GM12873 (cell line): Measurements from ENCODE around the gene FGD3.

ENCODE experiments used
- CTCF ChIP-seq: IDR thresholded peaks from 2 replicates; pipeline ENCODE4 v1.5.1; 2012; ENCODE audit warnings: low read depth, mild to moderate bottlenecking, moderate library complexity, low read length, control low read depth; ENCODE audit not compliant: insufficient read depth; ENCODE audit errors: missing control alignments

FGD3 gene

GRCh38 chr9:92973700-92974099 lies 26.4 kb downstream of the FGD3 start:
- no peak for TF ChIP-seq CTCF

- no peak for TF ChIP-seq CTCF
These were observed 26.9 kb downstream of the FGD3 start for GRCh38 chr9:92974161-92974661.

- no peak for TF ChIP-seq CTCF
These were observed 27.7 kb downstream of the FGD3 start for GRCh38 chr9:92974761-92975755.

GRCh38 chr9:92976431-92976830 lies 29.1 kb downstream of the FGD3 start:
- TF ChIP-seq CTCF, result no peak

GRCh38 chr9:92977279-92977678 lies 30.0 kb downstream of the FGD3 start:
- TF ChIP-seq CTCF, result no peak

GRCh38 chr9:92978345-92978875 lies 31.1 kb downstream of the FGD3 start:
- no peak for TF ChIP-seq CTCF

GRCh38 chr9:92979283-92980056 lies 32.1 kb downstream of the FGD3 start:
- no peak for TF ChIP-seq CTCF
